ENCODE data around the gene MAPK14.

MAPK14 gene

DNA sequence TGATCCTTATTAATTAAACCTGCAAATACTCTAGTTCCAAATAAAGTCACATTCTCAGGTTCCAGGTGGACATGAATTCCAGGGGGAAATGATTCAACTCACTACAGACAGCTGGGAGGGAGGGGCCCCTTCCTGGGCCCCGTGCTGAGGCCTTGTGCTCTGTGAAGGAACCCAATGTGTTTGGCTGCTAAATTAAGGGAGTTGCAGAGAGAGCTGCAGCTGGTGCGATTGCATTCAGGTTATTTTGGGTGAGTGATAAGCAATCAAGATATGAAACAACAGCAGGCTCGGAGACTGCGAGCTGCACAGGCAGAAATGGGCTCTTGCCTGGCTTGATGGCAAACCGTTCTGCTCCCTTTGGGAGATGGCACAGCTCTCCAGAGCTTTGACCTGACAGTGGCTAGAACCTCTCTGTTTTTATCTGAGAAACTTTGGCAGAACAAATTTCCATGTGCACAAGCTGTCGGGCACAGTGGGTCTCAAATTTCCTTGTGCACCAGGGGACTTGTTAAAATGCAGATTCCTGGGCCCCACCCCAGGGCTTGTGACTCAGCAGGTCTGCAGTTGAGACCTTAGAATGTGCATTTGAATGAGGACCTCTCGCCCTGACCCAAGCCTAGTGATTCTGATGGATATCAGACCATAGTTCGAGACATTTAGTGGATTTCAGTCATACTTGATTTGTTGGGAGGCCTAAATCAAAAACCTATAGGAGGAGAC lies 112.5 kb downstream of the MAPK14 start:
- no peak for TF ChIP-seq CTCF (IDR thresholded peaks at IDR 0.05)
- Histone ChIP-seq H3K27ac (no peak overlapping the region), H3K4me2 (ENCODE audit: low read length) (peak overlapping the region; percentile 4), H2AFZ (no peak overlapping the region), H3K79me2 (no peaks in the 10 kb centered on the region), H3K36me3 (ENCODE audit: control insufficient read depth, insufficient read depth, low read length) (no peaks in the 10 kb centered on the region), H3K9me3 (ENCODE audit: control insufficient read depth, low read length) (no peaks in the 10 kb centered on the region), H3K9ac (no peak overlapping the region), H3K4me1 (no peaks in the 10 kb centered on the region), H3K27me3 (ENCODE audit: control insufficient read depth, insufficient read depth, low read length) (no peaks in the 10 kb centered on the region), H3K4me3 (ENCODE audit: low read depth, low read length) (no peak overlapping the region)

DNA sequence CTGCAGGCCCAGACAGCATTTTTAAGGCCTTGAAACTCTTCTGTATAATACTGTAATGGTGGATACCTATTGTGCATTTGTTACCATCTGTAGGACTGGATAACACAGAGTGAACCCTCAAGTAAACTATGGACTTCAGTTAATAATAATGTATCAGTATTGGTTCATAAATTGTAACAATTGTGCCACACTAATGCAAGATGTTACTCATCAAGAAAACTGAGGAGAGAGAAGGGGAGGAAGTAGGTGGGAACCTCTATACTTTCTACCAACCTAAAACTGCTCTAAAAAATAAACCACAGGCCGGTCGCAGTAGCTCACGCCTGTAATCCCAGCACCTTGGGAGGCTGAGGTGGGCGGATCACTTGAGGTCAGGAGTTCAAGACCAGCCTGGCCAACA lies 113.5 kb downstream of the MAPK14 start:
- H3K9me3 ChIP-seq (ENCODE audit: control insufficient read depth, low read length), result no peaks in the 10 kb centered on the region
- no peak overlapping the region for H3K4me2 ChIP-seq (ENCODE audit: low read length)
- H3K9ac ChIP-seq, result no peak overlapping the region
- H2AFZ ChIP-seq, result no peak overlapping the region
- no peak overlapping the region for H3K4me3 ChIP-seq (ENCODE audit: low read depth, low read length)
- no peaks in the 10 kb centered on the region for H3K4me1 ChIP-seq
- no peaks in the 10 kb centered on the region for H3K36me3 ChIP-seq (ENCODE audit: control insufficient read depth, insufficient read depth, low read length)
- no peaks in the 10 kb centered on the region for H3K27me3 ChIP-seq (ENCODE audit: control insufficient read depth, insufficient read depth, low read length)
- H3K27ac ChIP-seq, result no peak overlapping the region
- H3K79me2 ChIP-seq, result no peaks in the 10 kb centered on the region
- no peak for TF ChIP-seq CTCF (IDR thresholded peaks at IDR 0.05)

DNA sequence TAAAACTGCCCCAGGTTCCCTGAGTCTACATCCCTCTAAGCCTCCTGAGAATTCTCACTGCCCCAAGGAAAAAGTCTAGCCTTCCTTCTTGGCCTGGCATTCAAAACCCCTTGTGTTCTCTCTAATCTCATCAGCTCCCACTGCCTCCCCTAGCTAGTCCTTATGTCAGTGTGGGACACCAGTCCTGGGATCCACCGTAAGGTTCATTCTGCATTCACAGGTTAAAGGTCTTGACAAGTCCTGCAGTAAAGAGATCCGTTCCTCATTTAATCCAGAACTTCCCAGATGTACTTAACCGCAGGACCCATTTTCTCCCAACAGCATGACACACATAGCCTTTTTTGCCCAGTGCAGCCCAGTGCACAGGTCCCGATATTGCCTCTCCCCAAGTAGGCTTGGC lies 114.4 kb downstream of the MAPK14 start:
- Histone ChIP-seq H3K4me2 (ENCODE audit: low read length) (no peak overlapping the region), H3K9me3 (ENCODE audit: control insufficient read depth, low read length) (no peaks in the 10 kb centered on the region), H3K27ac (no peak overlapping the region), H3K36me3 (ENCODE audit: control insufficient read depth, insufficient read depth, low read length) (no peaks in the 10 kb centered on the region), H3K79me2 (no peaks in the 10 kb centered on the region), H3K9ac (no peak overlapping the region), H3K27me3 (ENCODE audit: control insufficient read depth, insufficient read depth, low read length) (no peaks in the 10 kb centered on the region), H2AFZ (no peak overlapping the region), H3K4me3 (ENCODE audit: low read depth, low read length) (no peak overlapping the region), H3K4me1 (no peaks in the 10 kb centered on the region)
- no peak for TF ChIP-seq CTCF (IDR thresholded peaks at IDR 0.05)

GRCh38 chr6:36142971-36143838 lies 115.6 kb downstream of the MAPK14 start:
- no peaks in the 10 kb centered on the region for H3K9me3 ChIP-seq (ENCODE audit: control insufficient read depth, low read length)
- no peak overlapping the region for H2AFZ ChIP-seq
- no peak overlapping the region for H3K27ac ChIP-seq
- H3K4me3 ChIP-seq (ENCODE audit: low read depth, low read length), result no peak overlapping the region
- no peak for TF ChIP-seq CTCF (IDR thresholded peaks at IDR 0.05)
- no peak overlapping the region for H3K4me2 ChIP-seq (ENCODE audit: low read length)
- H3K9ac ChIP-seq, result no peak overlapping the region
- H3K79me2 ChIP-seq, result no peaks in the 10 kb centered on the region
- no peaks in the 10 kb centered on the region for H3K36me3 ChIP-seq (ENCODE audit: control insufficient read depth, insufficient read depth, low read length)
- no peaks in the 10 kb centered on the region for H3K27me3 ChIP-seq (ENCODE audit: control insufficient read depth, insufficient read depth, low read length)
- no peaks in the 10 kb centered on the region for H3K4me1 ChIP-seq

All from parathyroid adenoma (tissue), 2 donors.